WTC11 (cell line): ENCODE data around the gene SESN2. TPM values are rescaled to one million over a fixed set of nuclear protein-coding genes. Genes with fewer than 3 reads are reported as not detected.

ENCODE experiments used
- ATAC-seq: fragments of 200-7000 bp; cut with Tn5 transposase; 2 replicates; pipeline ENCODE4 v1.10.0; 2021; ENCODE audit warnings: mild to moderate bottlenecking, moderate library complexity
- CTCF ChIA-PET: fragments of 300-600 bp; sonication (Branson Sonifier 250); formaldehyde crosslinking; loops from one replicate; lab custom pipeline; 2021; ENCODE audit warnings: antibody characterized with exemption; lab: Charles Lee
- POLR2A ChIA-PET: fragments of 350-600 bp; sonication (Branson Sonifier 250); formaldehyde crosslinking; loops from one replicate; lab custom pipeline; 2021; ENCODE audit warnings: antibody characterized with exemption; lab: Charles Lee
- DNase-seq: peaks from one replicate; pipeline ENCODE4 v3.0.0; 2021; ENCODE audit warnings: low spot score
- H3K27ac Mint-ChIP-seq: 2 replicates; pipeline ENCODE4 v1.8.0; 2021; ENCODE audit warnings: mixed read lengths
- H3K27me3 Mint-ChIP-seq: 2 replicates; pipeline ENCODE4 v1.8.0; 2021; ENCODE audit warnings: low read depth, mild to moderate bottlenecking, moderate library complexity, mixed read lengths
- H3K36me3 Mint-ChIP-seq: 2 replicates; pipeline ENCODE4 v1.8.0; 2021; ENCODE audit warnings: mixed read lengths
- H3K4me1 Mint-ChIP-seq: 2 replicates; pipeline ENCODE4 v1.8.0; 2022; ENCODE audit warnings: mixed read lengths
- H3K4me3 Mint-ChIP-seq: 2 replicates; pipeline ENCODE4 v1.8.0; 2021; ENCODE audit warnings: mild to moderate bottlenecking, moderate library complexity, mixed read lengths
- H3K9me3 Mint-ChIP-seq: 2 replicates; pipeline ENCODE4 v1.8.0; 2021; ENCODE audit warnings: mixed read lengths
- ATF1 ChIP-seq: sonication (generic); formaldehyde crosslinking; IDR thresholded peaks from 2 replicates; pipeline ENCODE4 v1.8.1; 2023; ENCODE audit warnings: mild to moderate bottlenecking, moderate library complexity, missing genetic modification reagents
- CDX4 ChIP-seq: fragments of 250-450 bp; sonication (Bioruptor Pico); IDR thresholded peaks from 2 replicates; pipeline ENCODE4 v1.9.0; 2021; ENCODE audit warnings: moderate library complexity, mild to moderate bottlenecking, inconsistent platforms, borderline replicate concordance
- FOXP1 ChIP-seq: sonication (generic); formaldehyde crosslinking; IDR thresholded peaks from 2 replicates; pipeline ENCODE4 v1.8.0; 2022; ENCODE audit warnings: missing genetic modification reagents, mild to moderate bottlenecking, moderate library complexity, borderline replicate concordance
- FOXP4 ChIP-seq: sonication (generic); formaldehyde crosslinking; IDR thresholded peaks from 2 replicates; pipeline ENCODE4 v1.8.0; 2022; ENCODE audit warnings: mild to moderate bottlenecking, missing genetic modification reagents
- JAZF1 ChIP-seq: fragments of 250-450 bp; sonication (Bioruptor Pico); IDR thresholded peaks from 2 replicates; pipeline ENCODE4 v1.9.0; 2021; ENCODE audit warnings: moderate library complexity, mild to moderate bottlenecking, inconsistent platforms
- OVOL2 ChIP-seq: fragments of 250-450 bp; sonication (Bioruptor Pico); IDR thresholded peaks from 2 replicates; pipeline ENCODE4 v1.9.0; 2021; ENCODE audit warnings: mild to moderate bottlenecking, borderline replicate concordance
- PREB ChIP-seq: sonication (generic); formaldehyde crosslinking; IDR thresholded peaks from 2 replicates; pipeline ENCODE4 v1.8.1; 2022; ENCODE audit warnings: mild to moderate bottlenecking, missing genetic modification reagents, moderate library complexity, borderline replicate concordance
- SOX15 ChIP-seq: fragments of 250-450 bp; sonication (Bioruptor Pico); IDR thresholded peaks from 2 replicates; pipeline ENCODE4 v1.9.0; 2021; ENCODE audit warnings: mild to moderate bottlenecking
- TEAD1 ChIP-seq: sonication (generic); formaldehyde crosslinking; IDR thresholded peaks from 2 replicates; pipeline ENCODE4 v1.8.0; 2022; ENCODE audit warnings: mild to moderate bottlenecking, missing genetic modification reagents
- TEAD4 ChIP-seq: sonication (generic); formaldehyde crosslinking; IDR thresholded peaks from 2 replicates; pipeline ENCODE4 v1.8.0; 2022; ENCODE audit warnings: mild to moderate bottlenecking, missing genetic modification reagents
- ZNF138 ChIP-seq: sonication (generic); formaldehyde crosslinking; conservative IDR thresholded peaks from 2 replicates; pipeline ENCODE4 v1.8.1; 2022; ENCODE audit warnings: mild to moderate bottlenecking, moderate library complexity, missing genetic modification reagents
- ZNF219 ChIP-seq: sonication (generic); formaldehyde crosslinking; IDR thresholded peaks from 2 replicates; pipeline ENCODE4 v1.8.0; 2023; ENCODE audit warnings: missing genetic modification reagents, mild to moderate bottlenecking, borderline replicate concordance
- ZNF232 ChIP-seq: sonication (generic); formaldehyde crosslinking; IDR thresholded peaks from 2 replicates; pipeline ENCODE4 v1.8.0; 2022; ENCODE audit warnings: mild to moderate bottlenecking, missing genetic modification reagents
- ZNF425 ChIP-seq: fragments of 250-450 bp; sonication (Bioruptor Pico); conservative IDR thresholded peaks from 2 replicates; pipeline ENCODE4 v1.9.0; 2021; ENCODE audit warnings: mild to moderate bottlenecking
- ZNF512 ChIP-seq: sonication (generic); formaldehyde crosslinking; IDR thresholded peaks from 2 replicates; pipeline ENCODE4 v1.8.1; 2022; ENCODE audit warnings: missing genetic modification reagents, borderline replicate concordance
- total RNA-seq: library from RNA; stranded (reverse); gene quantifications from 3 replicates; pipeline ENCODE4 v1.2.3, GENCODE V29; 2021
- TF ChIP-seq, protein P1 (sequence below): sonication (generic); formaldehyde crosslinking; IDR thresholded peaks from 2 replicates; pipeline ENCODE4 v1.8.1; 2023; ENCODE audit warnings: mild to moderate bottlenecking, missing genetic modification reagents
- TF ChIP-seq, protein P2 (sequence below): sonication (generic); formaldehyde crosslinking; IDR thresholded peaks from 2 replicates; pipeline ENCODE4 v1.8.1; 2022; ENCODE audit warnings: low read depth, missing genetic modification reagents, borderline replicate concordance
- TF ChIP-seq, protein P3 (sequence below): sonication (generic); formaldehyde crosslinking; IDR thresholded peaks from 2 replicates; pipeline ENCODE4 v1.8.1; 2023; ENCODE audit warnings: mild to moderate bottlenecking, moderate library complexity, missing genetic modification reagents

The SESN2 gene
- total RNA-seq, 1 experiment from 2014 or later: 38.1 TPM

DNA sequence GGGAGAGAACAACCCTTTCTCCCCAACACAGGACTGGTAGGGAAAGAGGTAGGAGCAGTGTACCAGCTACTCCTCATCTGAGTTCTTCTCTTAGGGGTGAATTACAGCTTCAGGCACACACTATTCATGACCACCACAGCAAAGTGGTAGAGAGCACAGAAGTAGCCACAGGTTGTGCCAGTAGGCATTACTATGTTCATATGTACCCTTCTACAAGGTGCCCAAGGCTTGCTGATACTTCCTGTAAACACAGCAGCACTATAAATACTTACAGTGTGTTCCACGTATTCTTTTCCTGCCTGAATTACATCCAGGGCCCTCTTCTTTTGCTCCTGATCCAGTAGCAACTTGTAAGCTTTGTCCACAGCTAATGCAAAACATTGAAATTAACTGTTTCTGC is 49.6 kb upstream of the SESN2 start (continued):
- no peak for TF ChIP-seq PREB (CRISPR knock-in tag)
- TF ChIP-seq CDX4 (CRISPR knock-in tag): no peak
- TF ChIP-seq ZNF232 (CRISPR knock-in tag): no peak
- TF ChIP-seq ZNF219 (CRISPR knock-in tag): no peak
- no peak for TF ChIP-seq OVOL2 (CRISPR knock-in tag)
- TF ChIP-seq, all 79 proteins: peak for 0

- no peak overlapping the region for H3K4me3 Mint-ChIP-seq
- no peaks in the 10 kb centered on the region for H3K9me3 Mint-ChIP-seq
- no peak overlapping the region for H3K27ac Mint-ChIP-seq
- ChIA-PET CTCF (interaction anchor here (1.6 kb wide), 1 partner anchor 122 kb away, joined by 7 read pairs; no protein-coding TSS in a partner anchor), POLR2A (interaction anchor here (0.8 kb wide), 1 partner anchor 18 kb away, joined by 3 read pairs; no protein-coding TSS in a partner anchor)
- no peak for ATAC-seq
- peaks cover 6% of the 10 kb centered on the region for H3K4me1 Mint-ChIP-seq
- no peak for DNase-seq
- peaks cover 28% of the 10 kb centered on the region for H3K36me3 Mint-ChIP-seq
- no peaks in the 10 kb centered on the region for H3K27me3 Mint-ChIP-seq
- TF ChIP-seq FOXP4 (CRISPR knock-in tag): no peak
- TF ChIP-seq, protein P1, sequence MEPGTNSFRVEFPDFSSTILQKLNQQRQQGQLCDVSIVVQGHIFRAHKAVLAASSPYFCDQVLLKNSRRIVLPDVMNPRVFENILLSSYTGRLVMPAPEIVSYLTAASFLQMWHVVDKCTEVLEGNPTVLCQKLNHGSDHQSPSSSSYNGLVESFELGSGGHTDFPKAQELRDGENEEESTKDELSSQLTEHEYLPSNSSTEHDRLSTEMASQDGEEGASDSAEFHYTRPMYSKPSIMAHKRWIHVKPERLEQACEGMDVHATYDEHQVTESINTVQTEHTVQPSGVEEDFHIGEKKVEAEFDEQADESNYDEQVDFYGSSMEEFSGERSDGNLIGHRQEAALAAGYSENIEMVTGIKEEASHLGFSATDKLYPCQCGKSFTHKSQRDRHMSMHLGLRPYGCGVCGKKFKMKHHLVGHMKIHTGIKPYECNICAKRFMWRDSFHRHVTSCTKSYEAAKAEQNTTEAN (CRISPR knock-in tag): no peak
- TF ChIP-seq ZNF512: no peak
- no peak for TF ChIP-seq ATF1 (CRISPR knock-in tag)
- no peak for TF ChIP-seq JAZF1 (CRISPR knock-in tag)
- no peak for TF ChIP-seq ZNF425 (CRISPR knock-in tag)
Measured at GRCh38 chr1:28213315-28213714, 46.0 kb upstream of the SESN2 start.

DNA sequence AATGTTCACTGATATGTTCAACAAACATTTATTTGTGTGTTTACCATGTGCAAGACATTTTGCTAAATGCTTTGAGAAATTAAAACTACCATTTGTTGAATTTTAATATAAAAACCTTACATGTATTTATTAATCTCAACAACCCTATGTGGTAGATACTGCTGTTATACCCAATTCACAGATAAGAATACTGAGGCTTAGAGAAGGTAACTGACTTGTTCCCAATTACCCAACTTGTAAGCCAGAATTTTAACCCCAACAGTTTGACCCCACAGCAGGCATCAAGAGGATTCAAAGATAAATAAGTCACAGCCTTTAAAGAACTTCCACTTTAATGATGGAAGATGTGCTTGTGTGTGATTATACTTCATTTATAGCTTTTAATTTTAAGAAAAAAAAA is 30.2 kb upstream of the SESN2 start:
- Mint-ChIP-seq H3K27me3 (no peaks in the 10 kb centered on the region), H3K27ac (no peak overlapping the region), H3K4me3 (no peak overlapping the region), H3K36me3 (peaks cover 42% of the 10 kb centered on the region), H3K9me3 (no peaks in the 10 kb centered on the region), H3K4me1 (peaks cover 8% of the 10 kb centered on the region)
- ATAC-seq (no peak), DNase-seq (no peak)
- ChIA-PET CTCF (interaction anchor here (0.8 kb wide), 1 partner anchor 20 kb away, joined by 3 read pairs; no protein-coding TSS in a partner anchor), POLR2A (no interaction called here)
- no peak for TF ChIP-seq ZNF138 (CRISPR knock-in tag)
- TF ChIP-seq FOXP1 (CRISPR knock-in tag): no peak
- TF ChIP-seq SOX15 (CRISPR knock-in tag): no peak
- TF ChIP-seq TEAD4 (CRISPR knock-in tag): no peak
- TF ChIP-seq, protein P2, sequence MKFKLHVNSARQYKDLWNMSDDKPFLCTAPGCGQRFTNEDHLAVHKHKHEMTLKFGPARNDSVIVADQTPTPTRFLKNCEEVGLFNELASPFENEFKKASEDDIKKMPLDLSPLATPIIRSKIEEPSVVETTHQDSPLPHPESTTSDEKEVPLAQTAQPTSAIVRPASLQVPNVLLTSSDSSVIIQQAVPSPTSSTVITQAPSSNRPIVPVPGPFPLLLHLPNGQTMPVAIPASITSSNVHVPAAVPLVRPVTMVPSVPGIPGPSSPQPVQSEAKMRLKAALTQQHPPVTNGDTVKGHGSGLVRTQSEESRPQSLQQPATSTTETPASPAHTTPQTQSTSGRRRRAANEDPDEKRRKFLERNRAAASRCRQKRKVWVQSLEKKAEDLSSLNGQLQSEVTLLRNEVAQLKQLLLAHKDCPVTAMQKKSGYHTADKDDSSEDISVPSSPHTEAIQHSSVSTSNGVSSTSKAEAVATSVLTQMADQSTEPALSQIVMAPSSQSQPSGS (CRISPR knock-in tag): no peak
- TF ChIP-seq, protein P3, sequence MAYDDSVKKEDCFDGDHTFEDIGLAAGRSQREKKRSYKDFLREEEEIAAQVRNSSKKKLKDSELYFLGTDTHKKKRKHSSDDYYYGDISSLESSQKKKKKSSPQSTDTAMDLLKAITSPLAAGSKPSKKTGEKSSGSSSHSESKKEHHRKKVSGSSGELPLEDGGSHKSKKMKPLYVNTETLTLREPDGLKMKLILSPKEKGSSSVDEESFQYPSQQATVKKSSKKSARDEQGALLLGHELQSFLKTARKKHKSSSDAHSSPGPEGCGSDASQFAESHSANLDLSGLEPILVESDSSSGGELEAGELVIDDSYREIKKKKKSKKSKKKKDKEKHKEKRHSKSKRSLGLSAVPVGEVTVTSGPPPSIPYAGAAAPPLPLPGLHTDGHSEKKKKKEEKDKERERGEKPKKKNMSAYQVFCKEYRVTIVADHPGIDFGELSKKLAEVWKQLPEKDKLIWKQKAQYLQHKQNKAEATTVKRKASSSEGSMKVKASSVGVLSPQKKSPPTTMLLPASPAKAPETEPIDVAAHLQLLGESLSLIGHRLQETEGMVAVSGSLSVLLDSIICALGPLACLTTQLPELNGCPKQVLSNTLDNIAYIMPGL (CRISPR knock-in tag): no peak
- TF ChIP-seq TEAD1 (CRISPR knock-in tag): no peak
